ENCODE measurements around the gene MED13L.

Gene MED13L

GRCh38 chr12:116116650-116117424, 160.7 kb downstream of the MED13L start:
- Histone ChIP-seq H3K4me3 (ENCODE audit: low read depth, low read length) (no peak overlapping the region), H3K36me3 (no peaks in the 10 kb centered on the region), H3K4me1 (peaks cover 5% of the 10 kb centered on the region), H3K27me3 (no peaks in the 10 kb centered on the region), H3K9me3 (no peaks in the 10 kb centered on the region)
- DNase-seq = no peak
- TF ChIP-seq CTCF (IDR thresholded peaks at IDR 0.05; ENCODE audit: low read depth, low read length) = no peak

- TF ChIP-seq CTCF (IDR thresholded peaks at IDR 0.05; ENCODE audit: low read depth, low read length) = no peak
- no peaks in the 10 kb centered on the region for H3K9me3 ChIP-seq
- H3K36me3 ChIP-seq = no peaks in the 10 kb centered on the region; the same call in 1 of the 2 replicates
- no peaks in the 10 kb centered on the region for H3K27me3 ChIP-seq
- no peaks in the 10 kb centered on the region for H3K4me1 ChIP-seq
- no peak overlapping the region for H3K4me3 ChIP-seq (ENCODE audit: low read depth, low read length)
- no peak for DNase-seq
Observed at GRCh38 chr12:116113398-116114130, 163.9 kb downstream of the MED13L start.

- Histone ChIP-seq H3K4me3 (ENCODE audit: low read depth, low read length) (no peak overlapping the region), H3K4me1 (peaks cover 16% of the 10 kb centered on the region), H3K27me3 (no peaks in the 10 kb centered on the region), H3K36me3 (no peaks in the 10 kb centered on the region; the same call in 1 of the 2 replicates), H3K9me3 (no peaks in the 10 kb centered on the region)
- no peak for DNase-seq
- no peak for TF ChIP-seq CTCF (IDR thresholded peaks at IDR 0.05; ENCODE audit: low read depth, low read length)
Observed at GRCh38 chr12:116106870-116107269, 170.6 kb downstream of the MED13L start.

- H3K4me3 ChIP-seq (ENCODE audit: low read depth, low read length) = no peak overlapping the region
- H3K27me3 ChIP-seq = no peaks in the 10 kb centered on the region
- H3K9me3 ChIP-seq = no peaks in the 10 kb centered on the region
- DNase-seq = no peak
- H3K36me3 ChIP-seq = no peaks in the 10 kb centered on the region
- TF ChIP-seq CTCF (IDR thresholded peaks at IDR 0.05; ENCODE audit: low read depth, low read length) = no peak
- H3K4me1 ChIP-seq = peaks cover 16% of the 10 kb centered on the region
Observed at GRCh38 chr12:116104167-116104767, 173.2 kb downstream of the MED13L start.

- Histone ChIP-seq H3K4me3 (ENCODE audit: low read depth, low read length) (no peak overlapping the region), H3K27me3 (no peaks in the 10 kb centered on the region), H3K9me3 (no peaks in the 10 kb centered on the region), H3K4me1 (peaks cover 15% of the 10 kb centered on the region), H3K36me3 (no peaks in the 10 kb centered on the region)
- no peak for TF ChIP-seq CTCF (IDR thresholded peaks at IDR 0.05; ENCODE audit: low read depth, low read length)
- DNase-seq = no peak
Observed at GRCh38 chr12:116101991-116102390, 175.5 kb downstream of the MED13L start.

All from BE2C (cell line).